HG02678 (cell line): ENCODE data around the gene OAF.
"Not testable (repeated sequence)": the region's sequence is repeated elsewhere in the genome, so short reads cannot be mapped to it uniquely, and the experiment has no call there.

Source experiments
- ATAC-seq: cut with Tn5 transposase; IDR thresholded peaks from one replicate; pipeline ENCODE4 v1.9.1; 2021; ENCODE audit warnings: mild to moderate bottlenecking, moderate library complexity; ENCODE audit not compliant: unreplicated experiment

OAF gene

GRCh38 chr11:120210626-120211521 is at the start of gene OAF:
TSS of gene OAF (plus strand) at chr11:120211032. CDS start at chr11:120211280, 248 bp downstream.
- ATAC-seq = peak; percentile 87

- ATAC-seq = no peak
These were observed 43.2 kb upstream of the OAF start for GRCh38 chr11:120167659-120168058.

GRCh38 chr11:120168108-120168959 is 42.5 kb upstream of the OAF start:
- ATAC-seq = no peak

- ATAC-seq = no peak
These were observed 41.7 kb upstream of the OAF start for GRCh38 chr11:120168960-120169681.

GRCh38 chr11:120169981-120170698 is 40.7 kb upstream of the OAF start:
- ATAC-seq = no peak

- ATAC-seq = no peak
These were observed 40.0 kb upstream of the OAF start for GRCh38 chr11:120170741-120171261.

- no peak for ATAC-seq
These were observed 38.5 kb upstream of the OAF start for GRCh38 chr11:120172054-120172911.

GRCh38 chr11:120173019-120173705 is 37.7 kb upstream of the OAF start:
- ATAC-seq = no peak

GRCh38 chr11:120173807-120174206 is 37.0 kb upstream of the OAF start:
- no peak for ATAC-seq

GRCh38 chr11:120174866-120175265 is 36.0 kb upstream of the OAF start:
- no peak for ATAC-seq

- no peak for ATAC-seq
These were observed 32.2 kb upstream of the OAF start for GRCh38 chr11:120178561-120179056.

GRCh38 chr11:120179057-120179672 is 31.7 kb upstream of the OAF start:
- no peak for ATAC-seq

- ATAC-seq = not testable (repeated sequence)
These were observed 30.8 kb upstream of the OAF start for GRCh38 chr11:120180063-120180462.

- no peak for ATAC-seq
These were observed 30.1 kb upstream of the OAF start for GRCh38 chr11:120180551-120181232.

- ATAC-seq = no peak
These were observed 29.4 kb upstream of the OAF start for GRCh38 chr11:120181376-120181975.

- no peak for ATAC-seq
These were observed 28.5 kb upstream of the OAF start for GRCh38 chr11:120182372-120182771.
